ENCODE measurements around the gene GID8. TPM values are rescaled to one million over a fixed set of nuclear protein-coding genes. Genes with fewer than 3 reads are reported as not detected.

GID8 gene
- total and polyA plus RNA-seq, 2 of the 13 experiments (the other 11 are each of a cell fraction or from before 2014, with no cell fraction given) = 39.6 to 59.8 TPM

GRCh38 chr20:62925076-62925419, 12.9 kb upstream of the GID8 start (continued):
- TF ChIP-seq ZBTB26 (CRISPR knock-in tag; IDR thresholded peaks at IDR 0.05; ENCODE audit: borderline replicate concordance) = no peak
- TF ChIP-seq RNF2 (conservative IDR thresholded peaks at IDR 0.05; ENCODE audit: low read depth) = no peak
- 0 out of 2 replicates have a peak, but pooled peaks have one; percentile 7 for TF ChIP-seq HBP1 (CRISPR knock-in tag; IDR thresholded peaks at IDR 0.05; ENCODE audit: low read depth)
- TF ChIP-seq STAG1 (CRISPR knock-in tag; IDR thresholded peaks at IDR 0.05) = no peak
- no peak for TF ChIP-seq REL (CRISPR knock-in tag; conservative IDR thresholded peaks at IDR 0.05)
- TF ChIP-seq ZNF441 (CRISPR knock-in tag; IDR thresholded peaks at IDR 0.05; ENCODE audit: borderline replicate concordance) = no peak
- TF ChIP-seq ZNF691 (CRISPR knock-in tag; IDR thresholded peaks at IDR 0.05; ENCODE audit: borderline replicate concordance, low read depth) = no peak
- no peak for TF ChIP-seq ATF3 (CRISPR knock-in tag; IDR thresholded peaks at IDR 0.05)
- TF ChIP-seq TAF1 (CRISPR knock-in tag; IDR thresholded peaks at IDR 0.05) = no peak
- TF ChIP-seq ETS1 (CRISPR knock-in tag; IDR thresholded peaks at IDR 0.05) = no peak
- TF ChIP-seq GPBP1L1 (CRISPR knock-in tag; IDR thresholded peaks at IDR 0.05) = no peak
- no peak for TF ChIP-seq SMAD1 (CRISPR knock-in tag; IDR thresholded peaks at IDR 0.05; ENCODE audit: borderline replicate concordance, low read depth)
- peak; percentile 19; the same call in 1 of the 2 replicates for TF ChIP-seq MYPOP (CRISPR knock-in tag; IDR thresholded peaks at IDR 0.05)
- TF ChIP-seq ATF4 (CRISPR knock-in tag; IDR thresholded peaks at IDR 0.05) = 0 out of 4 replicates have a peak, but pooled peaks of 1 of the 2 experiments have one; percentile 39
- no peak for TF ChIP-seq AKNA (CRISPR knock-in tag; IDR thresholded peaks at IDR 0.05; ENCODE audit: borderline replicate concordance)
- no peak for TF ChIP-seq DMAP1 (CRISPR knock-in tag; IDR thresholded peaks at IDR 0.05)
